Mesenchymal stem cell (in vitro differentiated cells and primary cell): ENCODE data around the gene ADA.

ENCODE experiments used
- DNase-seq: peaks from one replicate; pipeline ENCODE4 v3.0.0-alpha.2; 2013
- H2AFZ ChIP-seq: one replicate; pipeline ENCODE4 v1.6.1; 2013; ENCODE audit warnings: low read depth, mild to moderate bottlenecking, control low read depth, inconsistent platforms, low read length, moderate library complexity
- H2AK5ac ChIP-seq: 2 replicates; pipeline ENCODE4 v1.6.1; 2013; ENCODE audit warnings: low read length, moderate library complexity, mild to moderate bottlenecking, inconsistent platforms; ENCODE audit not compliant: severe bottlenecking
- H2BK120ac ChIP-seq: one replicate; pipeline ENCODE4 v1.6.1; 2013; ENCODE audit warnings: low read depth, mild to moderate bottlenecking, inconsistent platforms, low read length, moderate library complexity
- H2BK12ac ChIP-seq, 2 experiments: one replicate each; pipeline ENCODE4 v1.6.1; 2013; ENCODE audit warnings: inconsistent platforms in 2 of 2, low read length in 2 of 2, mild to moderate bottlenecking in 2 of 2, moderate library complexity in 2 of 2, control low read depth in 1 of 2
- H2BK15ac ChIP-seq: one replicate; pipeline ENCODE4 v1.6.1; 2013; ENCODE audit warnings: mild to moderate bottlenecking, low read depth, inconsistent platforms; ENCODE audit not compliant: poor library complexity, severe bottlenecking
- H2BK5ac ChIP-seq: 2 replicates; pipeline ENCODE4 v1.6.1; 2013; ENCODE audit warnings: low read depth, mild to moderate bottlenecking, low read length, control low read depth, inconsistent platforms; ENCODE audit not compliant: poor library complexity, severe bottlenecking
- H3K14ac ChIP-seq, 2 experiments: one replicate each; pipeline ENCODE4 v1.6.1; 2013; ENCODE audit warnings: inconsistent platforms in 2 of 2, low read length in 2 of 2, control low read depth in 1 of 2, mild to moderate bottlenecking in 1 of 2, moderate library complexity in 1 of 2
- H3K18ac ChIP-seq, 2 experiments: one replicate each; pipeline ENCODE4 v1.6.1; 2013; ENCODE audit warnings: inconsistent platforms in 2 of 2, low read length in 2 of 2, control low read depth in 1 of 2, low read depth in 1 of 2, mild to moderate bottlenecking in 1 of 2
- H3K23ac ChIP-seq, 2 experiments: one replicate each; pipeline ENCODE4 v1.6.1; 2013; ENCODE audit warnings: inconsistent platforms in 2 of 2, low read length in 2 of 2, mild to moderate bottlenecking in 2 of 2, moderate library complexity in 2 of 2, control low read depth in 1 of 2
- H3K27ac ChIP-seq: 2 replicates; pipeline ENCODE4 v1.5.1; 2013; ENCODE audit warnings: mild to moderate bottlenecking, moderate library complexity, low read length, control low read depth, inconsistent platforms; ENCODE audit not compliant: poor library complexity, severe bottlenecking
- H3K27me3 ChIP-seq, 2 experiments: 2 replicates each; pipeline versions ENCODE4 v1.6.1 to v1.7.0; 2013; ENCODE audit warnings: low read length in 2 of 2, mild to moderate bottlenecking in 2 of 2, moderate library complexity in 2 of 2, control low read depth in 1 of 2, inconsistent platforms in 1 of 2; ENCODE audit not compliant: control insufficient read depth in 1 of 2, insufficient read depth in 1 of 2
- H3K36me3 ChIP-seq, 2 experiments: 2 replicates each; pipeline versions ENCODE4 v1.6.1 to v1.7.0; 2013; ENCODE audit warnings: low read length in 2 of 2, control low read depth in 1 of 2, inconsistent platforms in 1 of 2, low read depth in 1 of 2, mild to moderate bottlenecking in 1 of 2; ENCODE audit not compliant: insufficient read depth in 2 of 2, control insufficient read depth in 1 of 2
- H3K4ac ChIP-seq, 2 experiments: one replicate each; pipeline ENCODE4 v1.6.1; 2013; ENCODE audit warnings: inconsistent platforms in 2 of 2, low read length in 2 of 2, mild to moderate bottlenecking in 2 of 2, moderate library complexity in 2 of 2, control low read depth in 1 of 2, low read depth in 1 of 2
- H3K4me1 ChIP-seq: 2 replicates; pipeline ENCODE4 v1.6.1; 2013; ENCODE audit warnings: low read depth, low read length, control low read depth; ENCODE audit not compliant: control insufficient read depth, insufficient read depth
- H3K4me2 ChIP-seq: 2 replicates; pipeline ENCODE4 v1.6.1; 2013; ENCODE audit warnings: low read length, mild to moderate bottlenecking, inconsistent platforms; ENCODE audit not compliant: poor library complexity, severe bottlenecking
- H3K4me3 ChIP-seq, 2 experiments: 2 replicates each; pipeline versions ENCODE4 v1.5.1 to v1.7.0; 2013; ENCODE audit warnings: low read length in 2 of 2, mild to moderate bottlenecking in 2 of 2, control low read depth in 1 of 2, low read depth in 1 of 2; ENCODE audit not compliant: insufficient read depth in 1 of 2
- H3K79me1 ChIP-seq: replicated peaks from 2 replicates; pipeline ENCODE4 v1.6.1; 2013; ENCODE audit warnings: mild to moderate bottlenecking, control low read depth, low read length, inconsistent platforms; ENCODE audit not compliant: poor library complexity, severe bottlenecking
- H3K9ac ChIP-seq: 2 replicates; pipeline ENCODE4 v1.7.0; 2013; ENCODE audit warnings: mild to moderate bottlenecking, low read length, moderate library complexity
- H3K9me3 ChIP-seq: 2 replicates; pipeline ENCODE4 v1.7.0; 2013; ENCODE audit warnings: mild to moderate bottlenecking, low read length; ENCODE audit not compliant: control insufficient read depth
- H4K8ac ChIP-seq: one replicate; pipeline ENCODE4 v1.6.1; 2013; ENCODE audit warnings: inconsistent platforms, mild to moderate bottlenecking, low read length, moderate library complexity
- H4K91ac ChIP-seq: one replicate; pipeline ENCODE4 v1.6.1; 2013; ENCODE audit warnings: mild to moderate bottlenecking, low read length, inconsistent platforms
- WGBS: methylation state at CpG from one replicate; pipeline ENCODE4 v1.1.7; 2013; ENCODE audit warnings: mixed read lengths; 5-methylcytosine and 5-hydroxymethylcytosine counted together

The ADA gene

GRCh38 chr20:44594730-44595129 is 56.8 kb downstream of the ADA start:
- Histone ChIP-seq H4K8ac (no peak overlapping the region), H2AK5ac (no peak overlapping the region), H3K27me3 (no peaks in the 10 kb centered on the region), H3K79me1 (peaks cover 16% of the 10 kb centered on the region), H3K23ac (no peak overlapping the region), H3K27ac (no peak overlapping the region), H3K9ac (peak overlapping the region; percentile 44), H3K18ac (peak overlapping the region in 1 of 2 experiments; percentile 32), H2BK5ac (no peak overlapping the region), H3K4me1 (peaks cover 11% of the 10 kb centered on the region), H3K4me2 (no peak overlapping the region), H2BK12ac (no peak overlapping the region), H3K14ac (peak overlapping the region in 1 of 2 experiments; percentile 24), H4K91ac (no peak overlapping the region), H3K4ac (no peak overlapping the region), H3K4me3 (peak overlapping the region in 1 of 2 experiments; percentile 38), H3K36me3 (peaks cover 14 to 84% of the 10 kb centered on the region in 2 experiments), H2BK15ac (no peak overlapping the region), H2BK120ac (no peak overlapping the region), H3K9me3 (no peaks in the 10 kb centered on the region), H2AFZ (no peak overlapping the region)
- WGBS, result 50% methylated on average over 1 of the region's 1 CpG
- DNase-seq, result peak; percentile 81

- no peak overlapping the region for H2AK5ac ChIP-seq
These were observed 57.7 kb downstream of the ADA start for GRCh38 chr20:44593751-44594150.

GRCh38 chr20:44592366-44592765 is 59.1 kb downstream of the ADA start:
- H3K4me3 ChIP-seq, result no peak overlapping the region
- no peaks in the 10 kb centered on the region for H3K9me3 ChIP-seq
- H3K79me1 ChIP-seq, result peaks cover 15% of the 10 kb centered on the region
- no peak overlapping the region for H2AK5ac ChIP-seq
- H4K8ac ChIP-seq, result no peak overlapping the region
- peaks cover 14 to 75% of the 10 kb centered on the region in 2 experiments for H3K36me3 ChIP-seq
- H2BK12ac ChIP-seq, result no peak overlapping the region
- no peak overlapping the region for H3K27ac ChIP-seq
- no peak overlapping the region for H2BK120ac ChIP-seq
- no peak overlapping the region for H2BK5ac ChIP-seq
- no peak overlapping the region for H2AFZ ChIP-seq
- no peak overlapping the region for H2BK15ac ChIP-seq
- no peak overlapping the region for H3K23ac ChIP-seq
- H3K9ac ChIP-seq, result no peak overlapping the region
- no peak overlapping the region for H3K4ac ChIP-seq
- peaks cover 7% of the 10 kb centered on the region for H3K4me1 ChIP-seq
- DNase-seq, result no peak
- H3K27me3 ChIP-seq, result no peaks in the 10 kb centered on the region
- no peak overlapping the region for H3K18ac ChIP-seq
- no peak overlapping the region for H3K4me2 ChIP-seq
- H3K14ac ChIP-seq, result no peak overlapping the region
- WGBS, result 87% methylated on average over 3 of the region's 3 CpGs
- H4K91ac ChIP-seq, result no peak overlapping the region

More at GRCh38 chr20:44593751-44594150, 57.7 kb downstream of the ADA start:
- 100% methylated on average over 2 of the region's 2 CpGs for WGBS
- Histone ChIP-seq H3K36me3 (peaks cover 14 to 82% of the 10 kb centered on the region in 2 experiments), H3K4me1 (peaks cover 11% of the 10 kb centered on the region), H3K27me3 (no peaks in the 10 kb centered on the region), H4K8ac (no peak overlapping the region), H3K4me3 (no peak overlapping the region), H2AFZ (no peak overlapping the region), H3K18ac (no peak overlapping the region), H3K4ac (no peak overlapping the region), H2BK15ac (no peak overlapping the region), H2BK120ac (no peak overlapping the region), H3K14ac (no peak overlapping the region), H3K79me1 (peaks cover 14% of the 10 kb centered on the region), H4K91ac (no peak overlapping the region), H2BK5ac (no peak overlapping the region), H3K23ac (no peak overlapping the region), H2BK12ac (no peak overlapping the region), H3K27ac (no peak overlapping the region), H3K9me3 (no peaks in the 10 kb centered on the region), H3K9ac (no peak overlapping the region), H3K4me2 (no peak overlapping the region)
- no peak for DNase-seq

GRCh38 chr20:44590980-44591778 is 60.3 kb downstream of the ADA start:
- Histone ChIP-seq H2AK5ac (no peak overlapping the region), H3K14ac (no peak overlapping the region), H2BK5ac (no peak overlapping the region), H3K4ac (no peak overlapping the region), H3K18ac (no peak overlapping the region), H3K9ac (no peak overlapping the region), H3K4me2 (no peak overlapping the region), H2BK15ac (no peak overlapping the region), H3K27ac (no peak overlapping the region), H3K9me3 (no peaks in the 10 kb centered on the region), H3K4me3 (no peak overlapping the region), H2BK12ac (no peak overlapping the region), H3K27me3 (no peaks in the 10 kb centered on the region), H3K36me3 (peaks cover 14 to 76% of the 10 kb centered on the region in 2 experiments), H2BK120ac (no peak overlapping the region), H4K91ac (no peak overlapping the region), H2AFZ (no peak overlapping the region), H3K79me1 (peaks cover 16% of the 10 kb centered on the region), H3K23ac (no peak overlapping the region), H4K8ac (no peak overlapping the region), H3K4me1 (peaks cover 7% of the 10 kb centered on the region)
- DNase-seq, result no peak
- WGBS, result 92% methylated on average over 6 of the region's 9 CpGs
